Activated naive CD4-positive, alpha-beta T cell treated with anti-CD3 and anti-CD28 coated beads, Interleukin-2, amount 50 U/mL, for 24 hours (primary cell): ENCODE results near the gene PRSS12.

Source experiments
- H3K27ac Mint-ChIP-seq: one replicate; pipeline ENCODE4 v1.8.0; 2021; ENCODE audit warnings: mild to moderate bottlenecking, mixed read lengths
- H3K27me3 Mint-ChIP-seq: one replicate; pipeline ENCODE4 v1.8.0; 2021; ENCODE audit warnings: mixed read lengths
- H3K36me3 Mint-ChIP-seq: one replicate; pipeline ENCODE4 v1.8.0; 2021; ENCODE audit warnings: mixed read lengths
- H3K4me1 Mint-ChIP-seq: one replicate; pipeline ENCODE4 v1.8.0; 2021; ENCODE audit warnings: mixed read lengths
- H3K4me3 Mint-ChIP-seq: one replicate; pipeline ENCODE4 v1.8.0; 2021; ENCODE audit warnings: mild to moderate bottlenecking, mixed read lengths
- H3K9me3 Mint-ChIP-seq: one replicate; pipeline ENCODE4 v1.8.0; 2021; ENCODE audit warnings: mixed read lengths

PRSS12 gene

DNA sequence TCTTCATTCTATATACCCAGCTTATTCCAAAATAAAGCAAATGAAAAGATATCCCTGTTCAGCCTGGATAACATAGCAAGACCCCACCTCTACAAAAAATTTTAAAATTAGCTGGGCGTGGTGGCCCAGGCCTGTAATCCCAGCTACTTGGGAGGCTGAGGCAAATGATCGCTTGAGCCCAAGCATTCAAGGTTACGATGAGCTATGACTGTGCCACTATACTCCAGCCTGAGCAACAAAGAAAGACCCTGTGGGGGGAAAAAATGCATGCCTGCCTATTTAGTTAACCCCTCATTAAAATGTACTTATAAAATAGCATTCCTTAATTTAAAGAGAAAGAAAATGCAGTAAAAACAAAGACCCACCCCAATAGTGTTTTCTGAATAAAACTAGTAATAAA lies 9.3 kb downstream of the PRSS12 start:
- Mint-ChIP-seq H3K27me3 (peaks cover 29% of the 10 kb centered on the region), H3K36me3 (no peaks in the 10 kb centered on the region), H3K4me3 (no peak overlapping the region), H3K9me3 (no peaks in the 10 kb centered on the region), H3K4me1 (no peaks in the 10 kb centered on the region), H3K27ac (no peak overlapping the region)

DNA sequence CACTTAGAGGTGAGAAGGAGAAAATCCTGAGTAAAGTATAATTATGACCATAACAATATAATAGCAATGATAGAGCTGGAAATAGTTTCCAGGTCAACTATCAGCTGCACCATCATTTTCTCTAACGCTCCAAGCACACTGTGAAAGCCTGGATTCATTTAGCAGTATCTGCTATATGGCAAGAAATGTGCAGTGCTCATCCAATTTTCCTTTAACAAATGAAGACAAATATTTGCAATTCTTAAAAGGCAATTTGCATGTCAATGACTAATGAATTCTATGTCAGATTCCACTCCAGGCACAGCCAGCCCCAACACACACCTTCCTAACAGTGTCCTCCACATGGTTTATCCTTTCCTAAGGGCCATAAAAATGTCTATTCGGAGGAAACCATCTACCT lies 12.7 kb downstream of the PRSS12 start:
- no peak overlapping the region for H3K27ac Mint-ChIP-seq
- no peaks in the 10 kb centered on the region for H3K36me3 Mint-ChIP-seq
- H3K4me3 Mint-ChIP-seq: no peak overlapping the region
- H3K27me3 Mint-ChIP-seq: peaks cover 15% of the 10 kb centered on the region
- H3K4me1 Mint-ChIP-seq: no peaks in the 10 kb centered on the region
- H3K9me3 Mint-ChIP-seq: no peaks in the 10 kb centered on the region

DNA sequence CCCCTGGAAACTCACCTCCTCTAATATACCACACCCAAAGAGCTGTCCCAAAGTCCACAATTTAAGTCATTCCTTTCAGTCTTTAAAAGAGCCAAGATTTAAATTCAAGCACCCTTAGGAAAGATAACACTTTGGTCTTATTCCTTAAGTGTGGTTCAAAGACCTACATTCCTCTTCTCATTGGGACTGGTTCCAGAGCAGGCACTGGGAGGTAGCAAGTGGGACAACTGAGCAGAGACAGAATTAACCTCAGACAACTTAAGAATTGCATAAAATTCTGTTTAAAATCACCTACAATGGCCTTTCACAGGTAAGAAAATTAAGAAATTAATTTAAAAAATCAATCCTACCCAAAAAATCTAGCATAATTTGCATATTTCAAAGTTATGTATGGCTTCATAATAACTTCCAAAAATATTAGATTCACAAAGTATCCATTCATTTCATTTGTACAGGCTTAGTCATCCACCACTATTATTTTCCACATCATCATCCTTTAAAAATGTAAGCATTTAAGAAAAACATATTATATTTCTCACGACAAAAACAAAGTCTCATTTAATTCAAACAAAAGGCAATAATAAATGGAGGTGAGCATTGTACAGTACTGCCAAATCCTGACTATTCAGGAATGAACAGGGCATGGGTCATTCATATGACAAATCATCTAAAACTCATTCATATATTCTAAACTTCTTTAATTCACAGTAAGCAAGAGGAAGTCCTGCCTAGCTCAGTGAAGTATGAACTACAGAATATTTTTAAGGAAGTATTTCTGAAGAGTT lies 13.6 kb downstream of the PRSS12 start:
- Mint-ChIP-seq H3K4me1 (no peaks in the 10 kb centered on the region), H3K36me3 (no peaks in the 10 kb centered on the region), H3K27me3 (peaks cover 10% of the 10 kb centered on the region), H3K4me3 (no peak overlapping the region), H3K9me3 (no peaks in the 10 kb centered on the region), H3K27ac (no peak overlapping the region)

DNA sequence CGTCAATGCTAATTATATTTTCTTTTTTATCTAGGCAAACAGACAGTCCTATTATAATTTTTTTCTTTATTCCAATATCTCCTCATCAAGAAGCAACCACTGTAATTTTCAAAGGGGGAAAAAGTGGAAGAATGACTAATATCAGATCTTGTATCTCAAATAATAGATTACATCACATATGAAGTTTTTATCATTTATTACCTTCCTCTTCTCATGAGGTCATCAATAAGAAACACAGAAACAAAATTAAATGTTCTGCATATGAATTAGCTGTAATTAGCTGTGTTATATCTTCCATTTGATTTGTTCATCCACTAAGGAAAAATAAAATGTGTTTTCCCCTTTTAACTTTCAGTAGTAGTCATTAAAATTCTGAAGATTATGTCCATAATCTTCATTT lies 14.3 kb downstream of the PRSS12 start:
- Mint-ChIP-seq H3K9me3 (no peaks in the 10 kb centered on the region), H3K4me1 (no peaks in the 10 kb centered on the region), H3K27me3 (peaks cover 10% of the 10 kb centered on the region), H3K27ac (no peak overlapping the region), H3K36me3 (no peaks in the 10 kb centered on the region), H3K4me3 (no peak overlapping the region)

DNA sequence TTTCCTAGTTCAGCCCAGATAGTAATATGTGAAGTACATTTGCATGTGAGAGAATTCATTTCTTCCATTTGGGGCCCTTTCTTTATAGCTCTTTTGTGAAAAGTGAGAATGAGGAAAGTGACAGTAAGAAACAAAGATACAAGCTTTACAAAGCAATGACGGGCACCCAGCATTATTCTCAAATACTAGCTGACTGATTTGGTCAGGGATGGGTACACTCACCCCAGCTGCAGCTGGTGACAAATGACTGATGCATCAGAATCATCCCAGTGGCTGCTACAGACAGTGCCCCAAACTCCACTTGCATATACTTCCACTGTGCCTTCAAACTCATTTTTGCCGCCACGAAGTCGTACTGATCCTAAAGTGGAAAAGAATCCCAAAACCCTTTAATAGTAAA lies 14.8 kb downstream of the PRSS12 start:
- Mint-ChIP-seq H3K36me3 (no peaks in the 10 kb centered on the region), H3K4me3 (no peak overlapping the region), H3K9me3 (no peaks in the 10 kb centered on the region)

DNA sequence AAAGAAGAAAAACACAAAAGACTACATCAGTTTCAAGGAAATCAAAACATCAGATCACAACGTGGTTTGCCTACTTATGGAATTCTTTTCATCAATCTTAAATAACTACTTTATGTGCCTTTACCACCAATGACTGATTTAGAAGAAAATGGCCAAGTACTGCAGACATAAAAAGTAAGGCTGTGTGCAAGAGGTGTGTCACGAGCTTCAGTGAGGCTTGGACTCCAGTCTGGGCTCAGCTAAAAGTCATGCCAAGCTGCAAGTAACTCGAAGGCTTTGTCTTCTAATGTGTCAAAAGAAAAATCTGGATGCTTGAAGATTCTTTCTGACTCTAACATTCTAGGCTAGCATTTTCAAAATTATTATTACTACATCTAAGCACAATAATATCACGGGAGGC lies 17.0 kb downstream of the PRSS12 start:
- H3K36me3 Mint-ChIP-seq: no peaks in the 10 kb centered on the region
- H3K4me3 Mint-ChIP-seq: no peak overlapping the region
- no peaks in the 10 kb centered on the region for H3K9me3 Mint-ChIP-seq
- H3K27ac Mint-ChIP-seq: no peak overlapping the region
- H3K4me1 Mint-ChIP-seq: no peaks in the 10 kb centered on the region
- H3K27me3 Mint-ChIP-seq: peaks cover 9% of the 10 kb centered on the region

More for the DNA sequence above, 14.8 kb downstream of the PRSS12 start:
- H3K27me3 Mint-ChIP-seq: peaks cover 10% of the 10 kb centered on the region
- H3K4me1 Mint-ChIP-seq: no peaks in the 10 kb centered on the region
- no peak overlapping the region for H3K27ac Mint-ChIP-seq

DNA sequence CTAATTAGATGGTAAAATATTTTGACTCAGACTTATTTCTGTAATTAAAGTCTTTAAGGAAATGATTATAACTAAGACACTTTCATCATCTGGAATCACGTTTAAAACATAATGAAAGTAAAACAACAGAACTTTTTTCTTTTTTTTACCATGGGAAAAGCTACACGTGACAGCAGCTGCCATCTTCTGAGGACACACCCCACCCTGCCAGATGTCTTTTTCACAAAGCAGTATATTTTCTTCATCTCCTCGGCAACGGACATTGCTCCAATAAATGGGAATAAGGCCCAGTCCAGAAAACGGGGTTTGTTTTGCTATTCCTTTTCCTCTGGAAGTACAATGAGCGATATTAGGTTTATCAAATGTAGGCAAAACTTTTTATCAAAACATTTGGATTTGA lies 17.5 kb downstream of the PRSS12 start:
- Mint-ChIP-seq H3K36me3 (no peaks in the 10 kb centered on the region), H3K4me1 (no peaks in the 10 kb centered on the region), H3K27ac (no peak overlapping the region), H3K4me3 (no peak overlapping the region), H3K27me3 (peaks cover 5% of the 10 kb centered on the region), H3K9me3 (no peaks in the 10 kb centered on the region)

DNA sequence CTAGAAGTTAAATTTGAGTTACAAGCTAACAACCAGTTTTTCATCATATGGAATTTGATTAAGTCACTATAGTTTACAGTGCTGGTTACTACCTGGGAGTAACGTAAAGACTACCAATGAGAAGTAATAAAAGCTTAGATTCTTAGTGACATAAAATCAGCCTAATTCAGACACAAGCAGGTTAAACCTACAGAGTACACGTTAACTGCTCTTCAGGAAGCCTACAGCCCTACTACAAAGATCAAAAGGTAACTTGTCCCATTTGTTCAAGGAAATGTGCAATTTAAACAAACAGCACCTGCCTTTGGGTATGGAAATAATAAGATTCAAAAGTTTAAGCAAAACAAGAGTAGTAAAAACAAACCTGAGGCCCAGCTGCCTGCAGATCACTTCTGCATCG lies 21.5 kb downstream of the PRSS12 start:
- Mint-ChIP-seq H3K27ac (no peak overlapping the region), H3K27me3 (peaks cover 5% of the 10 kb centered on the region), H3K4me1 (no peaks in the 10 kb centered on the region), H3K4me3 (no peak overlapping the region), H3K36me3 (no peaks in the 10 kb centered on the region), H3K9me3 (no peaks in the 10 kb centered on the region)

DNA sequence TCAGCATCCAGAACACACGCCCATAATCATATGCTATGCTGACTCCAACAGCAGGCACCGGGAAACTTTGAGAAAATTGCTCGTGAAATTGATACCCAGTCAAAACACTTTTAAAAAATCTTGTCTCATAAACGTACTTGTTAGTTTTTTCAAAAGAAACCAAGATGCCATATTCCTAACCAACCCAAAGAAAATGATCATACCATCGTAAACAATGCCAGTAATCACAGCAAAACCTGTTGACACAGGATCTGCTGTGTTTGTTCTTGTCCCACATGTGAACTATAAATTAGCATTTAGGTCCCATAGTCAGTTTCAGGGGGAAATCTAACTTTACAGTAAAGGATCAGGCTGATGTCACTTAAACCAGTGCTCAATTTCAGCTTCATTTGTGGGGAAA lies 23.0 kb downstream of the PRSS12 start:
- Mint-ChIP-seq H3K4me1 (no peaks in the 10 kb centered on the region), H3K27ac (no peak overlapping the region), H3K4me3 (no peak overlapping the region), H3K27me3 (peaks cover 3% of the 10 kb centered on the region), H3K9me3 (no peaks in the 10 kb centered on the region), H3K36me3 (no peaks in the 10 kb centered on the region)

DNA sequence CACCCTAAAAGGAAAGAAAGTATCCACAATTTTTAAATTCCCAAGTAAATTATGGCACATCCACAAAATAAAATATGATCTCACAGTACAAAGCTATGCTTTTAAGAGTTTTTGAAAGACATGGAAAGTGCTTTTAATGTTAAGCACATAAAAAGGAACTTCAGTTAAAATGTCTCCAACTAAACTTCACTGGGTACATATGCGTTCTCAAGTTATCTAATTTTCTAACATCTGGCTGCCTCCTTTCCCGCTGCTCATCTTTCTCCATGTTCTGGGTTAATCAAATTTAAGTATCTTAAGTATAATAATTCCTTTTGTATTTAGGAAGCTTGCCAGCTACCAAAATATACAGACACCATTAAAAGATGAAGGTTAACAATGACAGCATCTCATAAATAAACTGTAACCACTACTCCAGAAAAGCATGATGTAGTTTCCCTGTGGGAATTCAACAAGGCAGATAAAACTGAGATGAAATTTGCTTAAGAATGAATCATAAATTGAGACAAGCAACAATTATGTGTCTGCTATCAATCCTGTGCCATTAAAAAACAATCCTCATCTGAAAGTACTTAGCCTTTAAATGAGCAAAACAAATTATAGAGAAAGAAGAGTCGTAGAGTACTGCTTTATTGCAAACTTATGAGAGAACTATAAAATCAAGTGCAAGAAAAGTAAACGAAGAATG lies 25.1 kb downstream of the PRSS12 start:
- Mint-ChIP-seq H3K27me3 (peaks cover 1% of the 10 kb centered on the region), H3K4me1 (no peaks in the 10 kb centered on the region), H3K36me3 (no peaks in the 10 kb centered on the region), H3K9me3 (no peaks in the 10 kb centered on the region), H3K27ac (no peak overlapping the region), H3K4me3 (no peak overlapping the region)

DNA sequence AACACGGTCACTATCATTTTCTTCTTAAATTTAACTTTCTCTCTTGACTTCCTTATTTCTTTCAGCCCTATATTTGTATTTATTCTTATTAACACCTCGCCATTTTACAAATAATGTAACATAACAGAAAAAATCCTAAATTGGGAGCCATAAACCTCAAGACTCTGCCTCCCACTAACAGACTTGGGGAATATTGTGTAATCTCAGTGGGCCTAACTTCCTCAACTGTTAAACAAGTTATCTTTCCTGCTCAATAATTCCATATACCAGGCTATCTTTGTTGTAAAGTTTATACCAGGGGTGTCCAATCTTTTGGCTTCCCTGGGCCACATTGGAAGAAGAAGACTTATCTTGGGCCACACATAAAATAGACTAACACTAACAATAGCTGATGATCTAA lies 26.2 kb downstream of the PRSS12 start:
- Mint-ChIP-seq H3K4me3 (no peak overlapping the region), H3K27ac (no peak overlapping the region), H3K9me3 (no peaks in the 10 kb centered on the region), H3K27me3 (no peaks in the 10 kb centered on the region), H3K4me1 (no peaks in the 10 kb centered on the region), H3K36me3 (no peaks in the 10 kb centered on the region)

DNA sequence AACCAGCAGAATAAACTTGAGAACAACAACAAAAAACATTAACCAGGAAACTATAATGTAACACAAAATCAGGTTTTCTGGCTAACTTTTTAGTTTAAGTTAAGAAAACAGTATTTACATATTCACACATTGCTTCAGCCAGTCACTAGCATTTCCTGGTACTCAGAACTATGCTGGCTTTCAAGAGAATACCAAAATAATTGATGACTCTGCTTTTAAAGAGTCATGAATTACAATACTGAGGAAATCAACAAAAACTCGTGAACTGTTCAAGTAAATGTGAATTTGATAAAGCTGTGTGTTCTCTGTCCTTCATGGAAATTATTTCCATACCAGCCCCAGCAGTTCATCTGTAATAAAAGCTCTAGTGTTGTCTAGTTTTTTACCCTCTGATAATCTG lies 27.4 kb downstream of the PRSS12 start:
- Mint-ChIP-seq H3K27ac (no peak overlapping the region), H3K4me3 (no peak overlapping the region), H3K27me3 (peaks cover 3% of the 10 kb centered on the region), H3K9me3 (no peaks in the 10 kb centered on the region), H3K36me3 (no peaks in the 10 kb centered on the region), H3K4me1 (no peaks in the 10 kb centered on the region)

DNA sequence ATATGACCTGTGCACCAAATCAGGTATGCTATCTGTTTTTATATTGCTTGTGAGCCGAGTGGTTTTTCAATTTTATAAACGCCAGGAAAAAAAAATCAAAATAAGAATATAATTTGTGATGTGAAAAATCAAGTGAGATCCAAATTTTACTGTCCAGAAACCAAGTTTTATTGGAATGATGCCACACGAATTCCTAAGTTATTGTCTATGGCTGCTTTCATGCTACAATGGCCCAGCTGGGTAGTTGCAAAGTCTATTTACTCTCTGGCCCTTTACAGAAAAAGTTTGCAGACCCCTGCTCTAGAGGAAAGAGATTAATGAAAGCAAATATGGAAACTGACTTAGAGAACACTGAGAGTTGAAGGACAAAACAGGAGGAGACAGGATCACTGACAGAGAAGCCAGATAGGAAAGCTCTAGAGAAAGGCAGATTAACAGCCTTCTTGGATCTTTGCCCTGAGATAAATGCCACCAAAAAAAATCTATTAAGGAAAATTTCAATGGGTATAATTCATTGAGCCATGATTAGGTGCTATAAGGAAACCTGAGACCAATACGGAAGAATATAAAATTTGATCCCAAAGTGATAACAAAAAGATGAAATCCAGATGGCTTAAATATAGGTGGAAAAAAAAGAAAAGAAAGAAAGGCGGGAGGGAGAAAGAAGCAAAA lies 29.8 kb downstream of the PRSS12 start:
- no peaks in the 10 kb centered on the region for H3K36me3 Mint-ChIP-seq

DNA sequence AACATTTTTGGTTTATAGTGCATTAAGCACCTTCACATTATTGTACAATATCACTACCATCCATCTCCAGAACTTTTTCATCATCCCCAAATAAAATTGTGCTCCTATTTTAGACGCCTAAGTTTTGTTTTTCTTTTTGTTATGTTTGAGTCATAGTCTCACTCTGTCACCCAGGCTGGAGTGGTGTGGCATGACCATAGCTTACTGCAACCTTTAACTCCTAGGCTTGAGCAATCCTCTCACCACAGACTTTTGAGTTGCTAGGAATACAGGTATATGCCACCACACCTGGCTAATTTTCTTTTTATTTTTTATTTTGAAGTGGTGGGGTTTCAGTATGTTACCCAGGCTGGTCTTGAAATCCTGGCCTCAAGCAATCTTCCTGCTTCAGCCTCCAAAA lies 33.9 kb downstream of the PRSS12 start:
- Mint-ChIP-seq H3K27ac (no peak overlapping the region), H3K4me3 (no peak overlapping the region), H3K9me3 (no peaks in the 10 kb centered on the region), H3K36me3 (no peaks in the 10 kb centered on the region), H3K27me3 (peaks cover 6% of the 10 kb centered on the region), H3K4me1 (no peaks in the 10 kb centered on the region)

More for the DNA sequence above, 29.8 kb downstream of the PRSS12 start:
- Mint-ChIP-seq H3K27me3 (peaks cover 3% of the 10 kb centered on the region), H3K4me1 (no peaks in the 10 kb centered on the region), H3K4me3 (no peak overlapping the region), H3K9me3 (no peaks in the 10 kb centered on the region), H3K27ac (no peak overlapping the region)

DNA sequence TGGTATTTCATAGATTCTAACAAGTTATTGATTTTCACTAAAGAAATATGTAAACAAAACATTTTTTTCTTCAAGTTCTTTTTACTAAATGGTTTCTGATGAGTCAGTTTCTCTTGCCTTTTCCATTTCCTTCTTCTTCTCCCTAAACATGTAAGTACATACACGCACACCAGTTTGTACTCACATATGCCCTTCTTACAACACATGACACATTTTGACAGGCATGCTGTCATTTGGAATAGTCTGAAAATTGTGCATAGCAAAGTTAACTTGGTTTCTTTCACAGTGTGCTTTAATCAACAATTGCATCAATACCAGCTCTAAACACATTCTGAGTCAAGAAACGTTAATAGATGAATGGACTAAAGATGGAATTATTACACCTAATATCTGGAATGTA lies 35.1 kb downstream of the PRSS12 start:
- Mint-ChIP-seq H3K36me3 (no peaks in the 10 kb centered on the region), H3K4me3 (no peak overlapping the region), H3K4me1 (no peaks in the 10 kb centered on the region), H3K27ac (no peak overlapping the region), H3K9me3 (no peaks in the 10 kb centered on the region), H3K27me3 (peaks cover 7% of the 10 kb centered on the region)

DNA sequence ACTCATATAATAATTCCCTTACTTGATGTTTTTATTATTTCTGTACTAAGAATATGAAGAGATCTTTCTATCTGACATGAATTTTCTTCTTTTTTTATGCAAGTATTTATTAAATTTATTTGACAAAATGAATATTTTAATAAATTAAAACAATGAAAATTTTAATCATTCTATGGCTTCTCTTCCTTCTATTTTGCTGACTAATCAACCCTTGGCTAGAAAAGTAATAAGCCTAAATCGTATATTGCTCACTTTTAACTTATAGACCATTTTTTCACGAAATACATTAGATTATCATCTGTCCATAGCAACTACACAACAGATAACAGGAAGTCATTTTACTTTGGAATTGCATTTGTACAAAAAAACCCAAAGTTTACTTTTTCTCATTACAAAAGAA lies 38.6 kb downstream of the PRSS12 start:
- Mint-ChIP-seq H3K9me3 (no peaks in the 10 kb centered on the region), H3K27ac (no peak overlapping the region), H3K27me3 (peaks cover 7% of the 10 kb centered on the region), H3K4me1 (no peaks in the 10 kb centered on the region), H3K4me3 (no peak overlapping the region), H3K36me3 (no peaks in the 10 kb centered on the region)
